ENCODE measurements around the gene POU3F1.

- no peak for TF ChIP-seq CTCF (IDR thresholded peaks at IDR 0.05; ENCODE audit: insufficient read depth, low read length, poor library complexity, severe bottlenecking)
- no peak for TF ChIP-seq EZH2phosphoT487 (conservative IDR thresholded peaks at IDR 0.05; ENCODE audit: low read length)
Measured at GRCh38 chr1:38082769-38083263, 36.2 kb upstream of the POU3F1 start.

Data from SU-DHL-6 (cell line).